ENCODE results near the gene SLC25A48.
"Not testable (repeated sequence)": the region's sequence is repeated elsewhere in the genome, so short reads cannot be mapped to it uniquely, and the experiment has no call there.

Gene SLC25A48

DNA sequence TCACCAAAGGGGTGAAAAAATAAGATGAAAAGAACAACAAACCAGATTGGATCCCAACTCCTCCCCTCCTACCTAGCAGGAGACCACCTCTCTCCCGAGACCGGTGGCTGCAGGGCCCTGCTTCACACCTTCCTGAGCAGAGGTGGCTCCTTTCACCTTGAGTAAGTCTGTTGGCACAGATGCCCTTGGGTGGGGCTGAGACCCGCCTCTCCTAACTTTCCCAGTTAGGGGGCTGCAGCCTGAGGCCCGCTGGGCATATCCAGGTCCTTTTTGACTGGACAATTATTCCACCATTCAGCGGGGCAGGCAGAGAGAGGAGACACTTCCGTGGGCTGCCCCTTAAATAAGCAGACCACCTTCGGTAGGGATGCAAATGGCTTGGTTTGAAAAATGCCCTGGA, 1.3 kb downstream of the SLC25A48 start (continued):
- TF ChIP-seq ZNF585B (tag by site-specific recombination; IDR thresholded peaks at IDR 0.05): no peak
- no peak for TF ChIP-seq ZBTB49 (tag by site-specific recombination; IDR thresholded peaks at IDR 0.05; ENCODE audit: low read depth)
- no peak for TF ChIP-seq ZFP37 (tag by site-specific recombination; IDR thresholded peaks at IDR 0.05)
- TF ChIP-seq PRDM4 (tag by site-specific recombination; IDR thresholded peaks at IDR 0.05): no peak
- no peak for TF ChIP-seq ZNF10 (tag by site-specific recombination; IDR thresholded peaks at IDR 0.05)
- TF ChIP-seq ZNF768 (tag by site-specific recombination; IDR thresholded peaks at IDR 0.05): no peak
- TF ChIP-seq SCRT1 (tag by site-specific recombination; IDR thresholded peaks at IDR 0.05; ENCODE audit: borderline replicate concordance): no peak
- TF ChIP-seq KLF16 (tag by site-specific recombination; IDR thresholded peaks at IDR 0.05): no peak
- no peak for TF ChIP-seq ZNF571 (tag by site-specific recombination; IDR thresholded peaks at IDR 0.05)
- no peak for TF ChIP-seq SP7 (tag by site-specific recombination; IDR thresholded peaks at IDR 0.05)

DNA sequence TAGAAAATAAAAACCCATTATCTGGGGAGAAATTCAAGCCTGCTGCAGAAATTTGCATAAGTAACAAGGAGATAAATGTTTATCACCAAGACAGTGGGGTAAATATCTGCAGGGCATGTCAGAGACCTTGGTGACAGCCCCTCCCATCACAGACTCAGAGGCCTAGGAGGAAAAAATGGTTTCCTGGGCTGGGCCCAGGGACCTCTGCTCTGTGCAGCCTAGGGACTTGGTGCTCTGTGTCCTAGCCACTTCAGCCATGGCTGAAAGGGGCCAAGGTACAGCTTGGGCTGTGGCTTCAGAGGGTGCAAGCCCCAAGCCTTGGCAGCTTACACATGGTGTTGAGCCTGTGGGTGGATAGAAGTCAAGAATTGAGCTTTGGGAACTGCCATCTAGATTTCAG, 3.9 kb downstream of the SLC25A48 start:
- H3K9me3 ChIP-seq (ENCODE audit: control insufficient read depth, insufficient read depth, low read depth, low read length); POLR2A ChIA-PET; H3K4me1 ChIP-seq (ENCODE audit: control insufficient read depth, insufficient read depth, low read length); H3K27ac ChIP-seq (ENCODE audit: extremely low read depth, low read depth, low read length); H3K4me3 ChIP-seq (ENCODE audit: low read depth, low read length); H3K36me3 ChIP-seq (ENCODE audit: control insufficient read depth in 2 of 2, insufficient read depth in 1 of 2, low read length in 2 of 2): not testable (repeated sequence)
- CTCF ChIA-PET: interaction anchor here (0.6 to 1.5 kb wide), 2 partner anchors 278 to 346 kb away, joined by 3 to 7 read pairs; no protein-coding TSS in a partner anchor
- TF ChIP-seq ZNF585B (tag by site-specific recombination; IDR thresholded peaks at IDR 0.05): peak; percentile 99
- peak; percentile 20; the same call in 1 of the 2 replicates for TF ChIP-seq TRIM28 (IDR thresholded peaks at IDR 0.05; ENCODE audit: borderline replicate concordance, low read length)

GRCh38 chr5:135839566-135839965, 5.1 kb downstream of the SLC25A48 start:
- Histone ChIP-seq H3K27ac (ENCODE audit: extremely low read depth, low read depth, low read length) (no peak overlapping the region), H3K36me3 (ENCODE audit: control insufficient read depth in 2 of 2, insufficient read depth in 1 of 2, low read length in 2 of 2) (no peaks in the 10 kb centered on the region), H3K9me3 (ENCODE audit: control insufficient read depth, insufficient read depth, low read depth, low read length) (no peaks in the 10 kb centered on the region), H3K4me1 (ENCODE audit: control insufficient read depth, insufficient read depth, low read length) (0 out of 2 replicates have a peak, but pooled peaks cover 2% of the 10 kb centered on the region), H3K4me3 (ENCODE audit: low read depth, low read length) (no peak overlapping the region)
- POLR2A ChIA-PET: no interaction called here
- CTCF ChIA-PET: interaction anchor here (0.9 to 1.2 kb wide), 2 partner anchors 9 to 273 kb away, joined by 3 read pairs; no protein-coding TSS in a partner anchor
- no peak for TF ChIP-seq ZNF843 (tag by site-specific recombination; IDR thresholded peaks at IDR 0.05)
- no peak for TF ChIP-seq ZNF670 (tag by site-specific recombination; IDR thresholded peaks at IDR 0.05; ENCODE audit: low read depth)
- TF ChIP-seq ZNF266 (tag by site-specific recombination; IDR thresholded peaks at IDR 0.05; ENCODE audit: low read depth): no peak
- TF ChIP-seq ZNF24 (tag by site-specific recombination; IDR thresholded peaks at IDR 0.05): no peak
- TF ChIP-seq SP2 (tag by site-specific recombination; IDR thresholded peaks at IDR 0.05): no peak
- no peak for TF ChIP-seq ZBTB7A (tag by site-specific recombination; IDR thresholded peaks at IDR 0.05; ENCODE audit: low read depth)
- no peak for TF ChIP-seq YY1 (tag by site-specific recombination; IDR thresholded peaks at IDR 0.05)
- TF ChIP-seq REPIN1 (tag by site-specific recombination; IDR thresholded peaks at IDR 0.05; ENCODE audit: low read depth): no peak
- no peak for TF ChIP-seq ZNF10 (tag by site-specific recombination; IDR thresholded peaks at IDR 0.05)
- TF ChIP-seq FEZF1 (tag by site-specific recombination; IDR thresholded peaks at IDR 0.05): no peak
- TF ChIP-seq SCRT1 (tag by site-specific recombination; IDR thresholded peaks at IDR 0.05; ENCODE audit: borderline replicate concordance): no peak
- TF ChIP-seq ZNF664 (tag by site-specific recombination; IDR thresholded peaks at IDR 0.05): no peak

Measured in HEK293 (cell line).